Stimulated activated CD4-positive, alpha-beta T cell treated with anti-CD3 and anti-CD28 coated beads, TNF-alpha, amount 100 ng/mL, for 24 hours (primary cell): ENCODE measurements around the gene AMACR.
A peak's percentile ranks its signal among the peaks of the same experiment; 100 is the strongest.

Experiments
- DNase-seq, 3 experiments: peaks; one replicate each; pipeline ENCODE4 v3.0.0-alpha.2; 2020; ENCODE audit warnings: low read depth in 3 of 3

AMACR gene

GRCh38 chr5:34007621-34008600 lies at the start of gene AMACR:
Gene AMACR (minus strand): TSS chr5:34008050. CDS start chr5:34008019, 31 bp downstream.
- peak; percentile 66 to 87 (median 80) for DNase-seq

- DNase-seq, result no peak
Measured at GRCh38 chr5:34057569-34057968, 49.7 kb upstream of the AMACR start.

GRCh38 chr5:34057118-34057517 lies 49.3 kb upstream of the AMACR start:
- DNase-seq, result no peak

GRCh38 chr5:34055667-34056066 lies 47.8 kb upstream of the AMACR start:
- no peak for DNase-seq

DNA sequence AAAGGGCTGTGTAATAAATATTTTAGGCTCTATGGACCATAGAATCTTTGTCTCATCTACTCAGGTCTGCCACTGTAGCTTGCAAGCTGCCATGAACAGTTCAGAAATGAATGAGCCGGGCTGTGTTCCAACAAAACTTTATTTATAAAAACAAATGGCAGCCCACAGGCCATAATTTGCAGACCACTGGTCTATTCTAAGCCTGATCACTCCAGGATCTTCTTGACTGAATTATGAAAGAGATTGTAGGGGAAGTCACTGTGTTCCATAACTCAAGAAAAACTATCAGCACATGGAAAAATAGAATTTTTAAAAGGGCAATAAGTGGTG lies 46.5 kb upstream of the AMACR start:
- no peak for DNase-seq

DNA sequence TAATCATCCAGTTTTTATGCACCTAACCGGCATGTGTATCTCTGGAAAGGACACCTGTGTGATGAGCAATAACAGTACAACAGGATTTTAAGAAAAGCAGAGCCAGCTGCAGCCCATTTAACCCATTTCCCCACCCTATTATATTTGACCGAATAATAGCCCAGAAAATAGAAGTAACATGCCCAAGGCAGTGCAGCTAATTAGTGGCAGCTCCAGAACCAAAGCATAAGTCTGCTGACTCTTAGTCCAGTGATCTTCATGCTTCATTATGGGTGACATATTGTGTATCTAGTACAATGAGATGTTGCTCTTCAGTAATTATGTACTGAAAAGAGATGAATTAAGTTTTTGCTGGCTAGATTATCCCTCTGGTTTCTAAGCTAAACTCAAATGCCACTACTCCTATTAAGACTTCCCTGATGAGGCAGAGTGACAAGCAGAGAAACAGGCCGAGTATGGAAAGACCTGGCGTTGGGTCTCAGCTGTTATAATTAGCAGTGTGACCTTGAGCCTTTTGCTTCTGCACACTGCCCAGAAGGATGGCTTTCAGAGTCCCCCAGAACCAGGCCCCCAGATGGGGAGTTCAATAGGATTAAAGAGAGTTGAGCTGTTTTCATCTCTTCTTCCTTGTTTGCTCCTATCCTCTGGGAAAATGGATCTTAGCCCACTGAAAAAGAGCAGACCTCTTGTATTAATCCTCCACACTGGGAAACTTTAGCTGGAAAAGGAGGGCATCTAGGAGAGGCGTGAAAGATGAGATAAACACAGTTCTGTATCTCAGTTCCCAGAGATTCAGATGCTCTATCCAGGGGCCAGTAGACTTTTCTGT lies 45.9 kb upstream of the AMACR start:
- no peak for DNase-seq

DNA sequence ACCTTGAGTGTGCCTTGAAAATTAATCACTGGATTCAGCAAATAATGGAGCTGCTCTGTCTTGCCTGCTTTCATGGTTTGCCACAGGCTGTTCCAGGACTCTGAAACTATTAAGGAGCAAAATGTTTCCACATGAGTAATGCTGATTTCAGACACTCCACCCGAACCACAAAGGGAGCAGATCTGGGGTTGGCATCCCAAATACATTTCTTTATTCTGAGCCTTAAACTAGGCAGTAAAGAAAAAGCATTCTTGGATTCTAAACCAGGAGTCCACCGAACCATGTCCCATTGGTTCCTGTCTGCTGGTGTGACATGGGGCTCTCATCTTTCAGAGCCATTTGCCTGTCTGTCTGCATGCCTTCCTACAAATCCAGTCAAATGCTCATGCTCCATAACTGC lies 45.3 kb upstream of the AMACR start:
- no peak for DNase-seq

- DNase-seq, result no peak
Measured at GRCh38 chr5:34051374-34051980, 43.6 kb upstream of the AMACR start.

GRCh38 chr5:34047774-34048572 lies 40.1 kb upstream of the AMACR start:
- no peak for DNase-seq

GRCh38 chr5:34047143-34047542 lies 39.3 kb upstream of the AMACR start:
- DNase-seq, result no peak

- DNase-seq, result no peak
Measured at GRCh38 chr5:34045996-34046395, 38.1 kb upstream of the AMACR start.

GRCh38 chr5:34045023-34045422 lies 37.2 kb upstream of the AMACR start:
- no peak for DNase-seq

- no peak for DNase-seq
Measured at GRCh38 chr5:34043099-34043876, 35.4 kb upstream of the AMACR start, which contains the start of gene C1QTNF3. Gene C1QTNF3 (minus strand): TSS chr5:34043213. CDS start chr5:34043125, 88 bp downstream.

- no peak for DNase-seq
Measured at GRCh38 chr5:34042321-34042720, 34.5 kb upstream of the AMACR start.

GRCh38 chr5:34041247-34041972 lies 33.6 kb upstream of the AMACR start:
- no peak for DNase-seq

DNA sequence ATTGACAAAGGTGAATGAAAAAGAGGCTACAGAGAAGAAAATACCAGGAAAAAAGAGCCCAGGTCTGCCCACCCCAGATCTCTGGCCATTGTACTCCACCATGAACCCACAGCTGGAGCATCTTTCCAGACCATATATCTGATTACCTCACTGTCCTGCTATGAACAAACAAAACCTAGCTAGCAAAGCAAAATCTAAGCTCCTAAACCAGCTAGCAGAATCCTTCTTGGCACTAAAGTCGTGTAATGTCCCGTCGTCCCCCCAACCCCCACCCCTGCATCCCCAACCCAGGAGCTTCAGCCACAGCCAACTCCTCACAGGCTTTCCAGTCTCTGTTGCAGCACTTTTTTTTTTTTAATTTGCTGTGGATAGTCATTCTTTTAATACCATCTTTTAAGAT lies 32.6 kb upstream of the AMACR start:
- no peak for DNase-seq

DNA sequence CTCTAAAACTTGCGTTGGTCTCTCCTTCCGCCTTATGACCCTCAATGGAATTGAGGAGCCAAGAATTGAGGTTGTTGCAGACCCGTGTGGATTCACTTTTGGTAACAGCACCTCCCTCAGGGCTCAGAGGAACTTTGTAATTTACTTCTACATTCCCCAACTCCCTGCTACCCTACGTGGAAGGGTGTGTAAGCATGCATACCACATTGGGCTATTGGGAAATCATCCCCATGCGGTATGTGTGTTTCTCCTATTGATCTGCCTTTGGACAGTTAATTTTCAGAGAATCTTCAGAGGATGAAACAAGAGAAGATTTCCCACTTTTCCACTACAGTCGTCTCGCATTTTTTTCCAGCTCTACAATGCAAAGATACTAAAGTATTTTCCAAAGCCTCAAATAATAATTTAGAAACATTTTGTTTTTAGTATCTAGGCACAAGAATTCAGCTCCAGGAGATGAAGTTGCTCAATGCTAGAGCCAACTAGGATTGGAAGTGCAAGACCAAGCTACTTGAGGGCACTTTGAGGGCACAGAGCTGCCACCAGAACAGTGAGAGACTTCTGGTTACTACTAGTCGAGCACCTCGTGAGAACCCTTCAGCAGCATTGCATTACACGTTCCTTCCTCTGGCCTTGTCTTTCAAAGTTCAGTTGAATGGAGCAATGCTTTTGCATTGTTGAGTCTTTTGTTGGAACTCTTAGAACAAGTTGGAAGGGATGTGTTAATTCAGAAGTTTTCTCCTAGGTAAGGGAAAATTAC lies 31.7 kb upstream of the AMACR start:
- DNase-seq, result no peak

DNA sequence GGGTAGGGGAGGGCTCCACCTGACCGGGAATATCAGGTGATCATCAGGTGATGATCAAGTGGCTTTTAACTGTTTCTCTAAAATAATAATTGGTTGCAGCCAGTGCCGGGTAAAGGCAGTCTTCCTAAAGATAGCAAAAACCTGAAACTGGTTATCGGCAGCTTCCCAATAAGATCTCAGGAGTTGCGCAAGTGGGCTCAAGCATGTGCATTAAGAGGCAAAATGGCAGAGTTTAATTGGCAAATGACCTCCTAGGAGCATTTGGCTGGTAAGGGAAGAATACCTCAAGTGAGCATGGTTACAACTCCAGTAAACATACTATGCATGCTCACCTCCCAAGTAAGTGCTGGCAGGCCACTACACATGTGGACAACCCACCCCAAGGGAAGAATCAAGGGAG lies 31.0 kb upstream of the AMACR start:
- DNase-seq, result no peak

DNA sequence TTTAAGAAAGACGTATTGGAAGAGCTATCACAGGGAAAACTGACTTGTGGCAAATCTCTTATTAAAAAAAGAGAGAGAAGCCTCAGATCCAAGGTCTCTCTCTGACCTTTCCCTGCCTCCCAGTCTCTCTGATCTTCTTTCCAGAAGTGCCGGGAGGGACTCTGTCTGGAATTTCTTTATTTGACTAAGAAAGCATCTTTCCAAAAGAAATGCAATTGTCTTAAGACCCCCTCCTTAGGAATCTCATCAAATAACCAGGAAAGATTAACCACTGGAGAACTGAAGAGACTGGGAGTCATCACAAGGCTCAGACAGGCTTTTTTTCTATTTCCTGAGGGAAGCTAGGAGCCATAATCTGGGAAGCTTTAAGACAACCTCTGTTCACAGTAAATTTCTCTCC lies 30.5 kb upstream of the AMACR start:
- DNase-seq, result no peak
